Tibial artery (tissue), 4 donors: ENCODE results near the gene FICD.
A peak's percentile ranks its signal among the peaks of the same experiment; 100 is the strongest.
"Not testable (repeated sequence)": the region's sequence is repeated elsewhere in the genome, so short reads cannot be mapped to it uniquely, and the experiment has no call there.

Experiments used
- DNase-seq, 2 donors: peaks; one replicate each; pipeline ENCODE4 v3.0.0-alpha.2; 2019
- H3K27ac ChIP-seq, 2 donors: fragments of 200-600 bp; sonication (generic) in 1 of 2; 1 replicate in 1 of 2; 2 replicates in 1 of 2; pipeline ENCODE4 v1.5.1; 2018 to 2019; ENCODE audit warnings: mild to moderate bottlenecking in 1 of 2
- H3K27me3 ChIP-seq, 2 donors: fragments of 200-600 bp; sonication (generic) in 1 of 2; one replicate each; pipeline versions ENCODE4 v1.5.1 to v1.6.0; 2016 to 2019
- H3K36me3 ChIP-seq, 3 donors: fragments of 200-600 bp; sonication (generic) in 2 of 3; one replicate each; pipeline ENCODE4 v1.5.1; 2016 to 2019; ENCODE audit warnings: mild to moderate bottlenecking in 2 of 3
- H3K4me1 ChIP-seq, 4 donors: fragments of 200-600 bp; sonication (generic) in 2 of 4; 1 replicate in 3 of 4; 2 replicates in 1 of 4; pipeline ENCODE4 v1.5.1; 2016 to 2019
- H3K4me3 ChIP-seq, 2 donors: fragments of 200-600 bp; sonication (generic) in 1 of 2; 1 replicate in 1 of 2; 2 replicates in 1 of 2; pipeline ENCODE4 v1.5.1; 2018 to 2019; ENCODE audit warnings: mild to moderate bottlenecking in 2 of 2
- H3K9me3 ChIP-seq, 3 donors: fragments of 200-600 bp; sonication (generic) in 1 of 3; one replicate each; pipeline ENCODE4 v1.5.1; 2016 to 2019
- intact Hi-C: fragments of 100-400 bp; cut with DNase I; formaldehyde crosslinking; loops from one replicate; pipeline ENCODE4 v1.15.0; 2023; ENCODE audit warnings: low total_unique reads
- TF ChIP-seq, protein P1 (sequence below), 2 experiments: fragments of 200-600 bp in 1 of 2; fragments of 450-650 bp in 1 of 2; IDR thresholded peaks; one replicate each; pipeline ENCODE4 v1.5.1; 2017 to 2019; ENCODE audit warnings: antibody characterized with exemption in 2 of 2, mild to moderate bottlenecking in 1 of 2, moderate library complexity in 1 of 2

FICD gene

DNA sequence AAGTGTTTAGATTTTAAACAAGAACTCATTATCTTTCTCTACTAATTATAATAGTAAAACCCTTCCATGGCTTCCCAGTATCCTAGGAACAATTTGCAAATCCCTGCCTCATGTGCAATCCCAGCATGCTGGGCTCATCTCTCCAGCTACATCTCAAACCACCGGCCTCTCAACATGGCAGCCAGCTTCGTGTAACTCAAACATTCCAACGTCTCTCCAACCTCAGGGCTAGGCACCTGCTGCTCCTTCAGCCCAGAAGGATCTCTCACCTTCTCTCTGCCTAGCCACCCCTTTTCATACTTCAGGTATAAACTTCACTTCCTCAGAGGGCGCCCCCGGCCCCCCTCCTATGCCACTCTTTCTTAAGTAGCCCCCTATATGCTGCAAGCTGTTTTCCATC is 38.7 kb downstream of the FICD start:
- H3K9me3 ChIP-seq: no peaks in the 10 kb centered on the region
- H3K4me1 ChIP-seq: peaks cover 0 to 71% (median 19%) of the 10 kb centered on the region in 4 donors
- no peak overlapping the region for H3K27ac ChIP-seq
- DNase-seq: no peak
- H3K36me3 ChIP-seq: peaks cover under 1 to 11% (median 3%) of the 10 kb centered on the region in 3 donors
- H3K27me3 ChIP-seq: no peaks in the 10 kb centered on the region
- TF ChIP-seq, protein P1, sequence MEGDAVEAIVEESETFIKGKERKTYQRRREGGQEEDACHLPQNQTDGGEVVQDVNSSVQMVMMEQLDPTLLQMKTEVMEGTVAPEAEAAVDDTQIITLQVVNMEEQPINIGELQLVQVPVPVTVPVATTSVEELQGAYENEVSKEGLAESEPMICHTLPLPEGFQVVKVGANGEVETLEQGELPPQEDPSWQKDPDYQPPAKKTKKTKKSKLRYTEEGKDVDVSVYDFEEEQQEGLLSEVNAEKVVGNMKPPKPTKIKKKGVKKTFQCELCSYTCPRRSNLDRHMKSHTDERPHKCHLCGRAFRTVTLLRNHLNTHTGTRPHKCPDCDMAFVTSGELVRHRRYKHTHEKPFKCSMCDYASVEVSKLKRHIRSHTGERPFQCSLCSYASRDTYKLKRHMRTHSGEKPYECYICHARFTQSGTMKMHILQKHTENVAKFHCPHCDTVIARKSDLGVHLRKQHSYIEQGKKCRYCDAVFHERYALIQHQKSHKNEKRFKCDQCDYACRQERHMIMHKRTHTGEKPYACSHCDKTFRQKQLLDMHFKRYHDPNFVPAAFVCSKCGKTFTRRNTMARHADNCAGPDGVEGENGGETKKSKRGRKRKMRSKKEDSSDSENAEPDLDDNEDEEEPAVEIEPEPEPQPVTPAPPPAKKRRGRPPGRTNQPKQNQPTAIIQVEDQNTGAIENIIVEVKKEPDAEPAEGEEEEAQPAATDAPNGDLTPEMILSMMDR (IDR thresholded peaks at IDR 0.05): no peak
- H3K4me3 ChIP-seq: no peak overlapping the region
- intact Hi-C loops: no loop called here

DNA sequence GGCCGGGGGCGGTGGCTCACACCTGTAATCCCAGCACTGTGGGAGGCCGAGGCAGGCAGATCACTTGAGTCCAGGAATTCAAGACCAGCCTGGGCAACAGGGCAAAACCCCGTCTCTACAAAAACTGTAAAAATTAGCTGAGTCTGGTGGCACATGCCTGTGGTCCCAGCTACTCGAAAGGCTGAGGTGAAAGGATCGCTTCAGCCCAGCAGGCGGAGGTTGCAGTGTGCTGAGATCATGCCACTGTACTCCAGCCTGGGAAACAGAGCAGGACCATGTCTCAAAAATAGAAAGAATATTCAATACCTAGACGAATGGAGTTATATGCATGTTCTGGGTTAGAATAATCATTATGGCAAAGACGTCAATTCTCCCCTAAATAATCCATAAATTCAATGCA is 40.3 kb downstream of the FICD start:
- H3K27ac ChIP-seq, H3K9me3 ChIP-seq, DNase-seq, H3K4me3 ChIP-seq, intact Hi-C loops, H3K36me3 ChIP-seq, H3K27me3 ChIP-seq: not testable (repeated sequence)
- peaks cover 0 to 84% (median 33%) of the 10 kb centered on the region in 4 donors for H3K4me1 ChIP-seq

DNA sequence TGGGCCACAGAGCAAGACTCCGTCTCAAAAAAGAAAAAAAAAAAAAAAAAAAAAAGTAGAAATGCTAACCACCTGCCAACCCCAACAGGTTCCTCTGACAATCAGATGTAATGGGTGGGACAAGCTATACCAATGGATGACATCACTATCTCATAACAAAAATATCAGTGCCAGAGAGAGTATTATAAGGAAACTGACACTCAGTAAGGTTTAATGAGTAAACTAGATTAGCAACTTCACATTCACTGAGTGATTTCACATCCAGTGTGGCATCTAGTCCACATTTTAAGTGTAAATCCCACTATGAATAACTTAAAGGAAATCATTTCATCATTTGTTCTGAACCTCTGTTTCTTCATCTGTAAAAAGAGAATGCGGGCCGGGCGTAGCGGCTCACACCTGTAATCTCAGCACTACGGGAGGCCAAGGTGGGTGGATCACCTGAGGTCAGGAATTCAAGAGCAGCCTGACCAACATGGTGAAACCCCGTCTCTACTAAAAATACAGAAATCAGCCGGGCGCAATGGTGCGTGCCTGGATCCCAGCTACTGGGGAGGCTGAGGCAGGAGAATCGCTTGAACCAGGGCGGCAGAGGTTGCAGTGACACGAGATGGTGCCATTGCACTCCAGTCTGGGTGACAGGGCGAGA is 44.1 kb downstream of the FICD start:
- H3K27me3 ChIP-seq: no peaks in the 10 kb centered on the region
- peaks cover 0 to 71% (median 40%) of the 10 kb centered on the region in 4 donors for H3K4me1 ChIP-seq
- TF ChIP-seq, protein P1 (IDR thresholded peaks at IDR 0.05): no peak
- peaks cover 0 to 12% (median 2%) of the 10 kb centered on the region in 3 donors for H3K36me3 ChIP-seq
- DNase-seq: no peak
- H3K27ac ChIP-seq: no peak overlapping the region
- intact Hi-C loops: no loop called here
- no peak overlapping the region for H3K4me3 ChIP-seq
- H3K9me3 ChIP-seq: no peaks in the 10 kb centered on the region

DNA sequence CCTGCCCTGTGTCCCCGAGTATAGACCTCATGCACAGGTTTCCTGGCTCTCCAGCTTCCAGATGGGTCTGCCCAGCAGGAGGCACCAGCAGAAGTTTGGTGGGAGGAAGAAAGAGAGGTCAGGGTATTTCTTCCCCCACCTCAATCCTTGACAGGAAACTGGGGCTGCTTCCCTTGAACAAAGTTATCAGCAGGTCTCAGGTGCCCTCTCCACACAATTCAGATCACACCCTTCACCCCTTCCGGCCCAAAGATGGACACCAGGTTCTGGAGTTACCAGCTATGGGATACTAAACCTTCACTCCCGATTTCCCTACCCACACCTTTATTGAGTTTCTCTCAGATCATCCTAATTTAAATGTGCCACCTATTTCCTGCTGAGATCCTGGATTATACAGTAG is 44.7 kb downstream of the FICD start:
- H3K36me3 ChIP-seq: peaks cover 6 to 18% (median 8%) of the 10 kb centered on the region in 3 donors
- peak overlapping the region; percentile 82 to 93 for H3K4me3 ChIP-seq
- H3K27ac ChIP-seq: no peak overlapping the region
- no peaks in the 10 kb centered on the region for H3K27me3 ChIP-seq
- TF ChIP-seq, protein P1 (IDR thresholded peaks at IDR 0.05): no peak
- intact Hi-C loops: loop anchor here (5.0 to 10.0 kb wide), 5 partner anchors 173 to 533 kb away; partner anchors contain the start of genes ALKBH2, CORO1C and SSH1
- H3K9me3 ChIP-seq: no peaks in the 10 kb centered on the region
- H3K4me1 ChIP-seq: peaks cover 0 to 71% (median 42%) of the 10 kb centered on the region in 4 donors
- DNase-seq: no peak

DNA sequence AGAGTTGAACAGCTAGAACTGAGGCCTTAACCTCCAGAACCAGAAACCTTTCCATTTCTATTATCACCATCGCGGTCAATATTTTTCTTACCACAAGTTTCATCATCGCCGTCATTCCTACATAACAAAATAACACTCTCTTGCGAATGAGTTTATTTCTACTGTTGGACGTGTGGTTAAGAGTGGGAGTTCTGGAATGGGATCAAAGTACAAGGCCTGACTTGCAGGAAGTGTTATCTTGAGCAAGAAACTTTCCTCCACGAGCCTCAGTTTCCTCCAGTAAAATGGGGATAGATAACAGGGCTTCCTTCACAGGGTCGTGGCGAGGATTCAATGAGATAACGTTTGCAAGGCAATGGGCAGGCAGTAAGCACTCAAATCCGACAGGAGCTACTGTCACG is 45.2 kb downstream of the FICD start:
- Histone ChIP-seq H3K27ac (peak overlapping the region; percentile 92 to 94), H3K9me3 (no peaks in the 10 kb centered on the region), H3K4me1 (peaks cover 0 to 66% (median 42%) of the 10 kb centered on the region in 4 donors), H3K27me3 (no peaks in the 10 kb centered on the region), H3K36me3 (peaks cover 10 to 23% (median 14%) of the 10 kb centered on the region in 3 donors), H3K4me3 (peak overlapping the region; percentile 82 to 93)
- no peak for DNase-seq
- intact Hi-C loops: loop anchor here (5.0 to 10.0 kb wide), 5 partner anchors 172 to 532 kb away; partner anchors contain the start of genes ALKBH2, CORO1C and SSH1
- TF ChIP-seq, protein P1 (IDR thresholded peaks at IDR 0.05): no peak
